H1 (cell line): ENCODE results near the gene LRRC61.
"Not testable (repeated sequence)": the region's sequence is repeated elsewhere in the genome, so short reads cannot be mapped to it uniquely, and the experiment has no call there.

Experiments used
- EZH2 ChIP-seq: fragments of 200-600 bp; sonication (generic); IDR thresholded peaks from 2 replicates; pipeline ENCODE4 v1.7.1; 2012; ENCODE audit warnings: low read depth, mild to moderate bottlenecking, moderate library complexity, low read length, inconsistent platforms; ENCODE audit not compliant: severe bottlenecking
- FOSL1 ChIP-seq: IDR thresholded peaks from 2 replicates; pipeline ENCODE4 v1.6.1; 2011; ENCODE audit warnings: mild to moderate bottlenecking, low read depth, low read length, moderate library complexity; ENCODE audit not compliant: insufficient read depth
- GABPA ChIP-seq: IDR thresholded peaks from 2 replicates; pipeline ENCODE4 v1.6.1; 2011; ENCODE audit warnings: mild to moderate bottlenecking, low read length, moderate library complexity, borderline replicate concordance; ENCODE audit not compliant: insufficient read depth
- KDM1A ChIP-seq: fragments of 200-600, 300-600 bp; sonication (generic); IDR thresholded peaks from 2 replicates; pipeline ENCODE4 v1.7.1; 2016; ENCODE audit warnings: mild to moderate bottlenecking, low read length, borderline replicate concordance
- KDM4A ChIP-seq: IDR thresholded peaks from one replicate; pipeline ENCODE4 v1.7.1; 2012; ENCODE audit warnings: low read depth, mild to moderate bottlenecking, moderate library complexity, low read length, inconsistent platforms; ENCODE audit not compliant: severe bottlenecking
- KDM5A ChIP-seq: fragments of 200-600 bp; IDR thresholded peaks from 2 replicates; pipeline ENCODE4 v1.7.1; 2012; ENCODE audit warnings: mild to moderate bottlenecking, low read length, inconsistent platforms, mixed read lengths
- POLR2A ChIP-seq, 2 experiments: IDR thresholded peaks; 1 replicate in 1 of 2; 2 replicates in 1 of 2; pipeline ENCODE4 v1.6.1; 2011; ENCODE audit warnings: low read depth in 2 of 2, low read length in 2 of 2, mild to moderate bottlenecking in 2 of 2; ENCODE audit errors: control extremely low read depth in 1 of 2
- POLR2AphosphoS5 ChIP-seq: IDR thresholded peaks from 2 replicates; pipeline ENCODE4 v1.6.1; 2011; ENCODE audit warnings: low read depth, low read length
- POU5F1 ChIP-seq: IDR thresholded peaks from 2 replicates; pipeline ENCODE4 v1.6.1; 2011; ENCODE audit warnings: low read depth, mild to moderate bottlenecking, low read length, moderate library complexity
- TEAD4 ChIP-seq: IDR thresholded peaks from 2 replicates; pipeline ENCODE4 v1.6.1; 2012; ENCODE audit warnings: low read depth, low read length, inconsistent platforms, mixed read lengths
- TF ChIP-seq, protein P1 (sequence below), 3 experiments: IDR thresholded peaks; 1 replicate in 2 of 3; 2 replicates in 1 of 3; pipeline versions ENCODE4 v1.5.1 to v1.6.1; 2011; ENCODE audit warnings: low read length in 3 of 3, mild to moderate bottlenecking in 3 of 3, inconsistent platforms in 2 of 3, low read depth in 1 of 3, moderate library complexity in 1 of 3; ENCODE audit not compliant: insufficient read depth in 1 of 3; ENCODE audit errors: control extremely low read depth in 1 of 3
- TF ChIP-seq, protein P2 (sequence below): IDR thresholded peaks from 2 replicates; pipeline ENCODE4 v1.6.1; 2012; ENCODE audit warnings: inconsistent platforms
- TF ChIP-seq, protein P3 (sequence below): IDR thresholded peaks from 2 replicates; pipeline ENCODE4 v1.6.1; 2011; ENCODE audit warnings: low read depth, mild to moderate bottlenecking, low read length; ENCODE audit not compliant: insufficient read depth

DNA sequence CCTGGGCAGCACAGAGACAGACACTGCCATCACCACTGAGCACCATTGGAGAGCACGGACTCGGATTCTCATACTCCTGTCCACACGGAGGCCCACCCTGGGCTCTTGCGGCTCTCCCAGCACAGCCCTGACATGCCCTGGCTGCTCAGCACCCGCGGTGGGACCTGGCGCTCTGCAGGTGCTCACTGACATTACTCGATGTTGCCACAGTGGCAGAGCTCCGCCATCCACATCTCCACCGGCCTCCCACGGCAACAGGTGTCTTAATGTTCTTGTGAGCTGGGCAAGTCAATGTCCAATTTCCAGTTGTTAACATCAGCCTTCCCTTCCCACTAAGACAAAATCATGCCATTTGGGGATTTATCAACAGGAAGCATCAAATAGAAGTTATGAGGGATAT is 44.8 kb upstream of the LRRC61 start:
- TF ChIP-seq, protein P1, sequence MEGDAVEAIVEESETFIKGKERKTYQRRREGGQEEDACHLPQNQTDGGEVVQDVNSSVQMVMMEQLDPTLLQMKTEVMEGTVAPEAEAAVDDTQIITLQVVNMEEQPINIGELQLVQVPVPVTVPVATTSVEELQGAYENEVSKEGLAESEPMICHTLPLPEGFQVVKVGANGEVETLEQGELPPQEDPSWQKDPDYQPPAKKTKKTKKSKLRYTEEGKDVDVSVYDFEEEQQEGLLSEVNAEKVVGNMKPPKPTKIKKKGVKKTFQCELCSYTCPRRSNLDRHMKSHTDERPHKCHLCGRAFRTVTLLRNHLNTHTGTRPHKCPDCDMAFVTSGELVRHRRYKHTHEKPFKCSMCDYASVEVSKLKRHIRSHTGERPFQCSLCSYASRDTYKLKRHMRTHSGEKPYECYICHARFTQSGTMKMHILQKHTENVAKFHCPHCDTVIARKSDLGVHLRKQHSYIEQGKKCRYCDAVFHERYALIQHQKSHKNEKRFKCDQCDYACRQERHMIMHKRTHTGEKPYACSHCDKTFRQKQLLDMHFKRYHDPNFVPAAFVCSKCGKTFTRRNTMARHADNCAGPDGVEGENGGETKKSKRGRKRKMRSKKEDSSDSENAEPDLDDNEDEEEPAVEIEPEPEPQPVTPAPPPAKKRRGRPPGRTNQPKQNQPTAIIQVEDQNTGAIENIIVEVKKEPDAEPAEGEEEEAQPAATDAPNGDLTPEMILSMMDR (IDR thresholded peaks at IDR 0.05; ENCODE audit: control extremely low read depth in 1 of 3, insufficient read depth in 1 of 3, low read depth in 1 of 3, low read length in 3 of 3): not testable (repeated sequence)
- not testable (repeated sequence) for TF ChIP-seq FOSL1; TEAD4; GABPA; POLR2AphosphoS5; POLR2A (IDR thresholded peaks at IDR 0.05; ENCODE audit: control extremely low read depth in 1 of 2, low read depth in 2 of 2, low read length in 2 of 2); POU5F1; KDM5A; KDM1A; EZH2; KDM4A
- TF ChIP-seq, protein P2, sequence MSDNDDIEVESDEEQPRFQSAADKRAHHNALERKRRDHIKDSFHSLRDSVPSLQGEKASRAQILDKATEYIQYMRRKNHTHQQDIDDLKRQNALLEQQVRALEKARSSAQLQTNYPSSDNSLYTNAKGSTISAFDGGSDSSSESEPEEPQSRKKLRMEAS: not testable (repeated sequence)
- TF ChIP-seq, protein P3, sequence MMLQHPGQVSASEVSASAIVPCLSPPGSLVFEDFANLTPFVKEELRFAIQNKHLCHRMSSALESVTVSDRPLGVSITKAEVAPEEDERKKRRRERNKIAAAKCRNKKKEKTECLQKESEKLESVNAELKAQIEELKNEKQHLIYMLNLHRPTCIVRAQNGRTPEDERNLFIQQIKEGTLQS: not testable (repeated sequence)
